Upper lobe of left lung (tissue), 4 donors: ENCODE data around the gene MCM6.

Experiments used
- CTCF ChIP-seq, 6 experiments: fragments of 450-650 bp in 4 of 6; fragments of 200-600 bp in 2 of 6; sonication (generic) in 2 of 6; IDR thresholded peaks; one replicate each; pipeline ENCODE4 v1.5.1; 2016 to 2019; ENCODE audit warnings: antibody characterized with exemption in 6 of 6
- POLR2AphosphoS5 ChIP-seq, 2 donors: sonication (generic); formaldehyde crosslinking; IDR thresholded peaks; one replicate each; pipeline ENCODE4 v1.5.1; 2017; ENCODE audit warnings: antibody characterized with exemption in 2 of 2

GRCh38 chr2:135840601-135841000 lies 35.6 kb downstream of the MCM6 start:
- TF ChIP-seq CTCF (IDR thresholded peaks at IDR 0.05) (no peak), POLR2AphosphoS5 (IDR thresholded peaks at IDR 0.05) (no peak)
